ENCODE results near the gene IL31RA. TPM values are rescaled to one million over a fixed set of nuclear protein-coding genes. Genes with fewer than 3 reads are reported as not detected.

Gene IL31RA
- total RNA-seq, 2 experiments from 2014 or later, result not detected

GRCh38 chr5:55821731-55822512 is 29.2 kb upstream of the IL31RA start:
- Histone ChIP-seq H3K9me2 (ENCODE audit: insufficient read depth, low read length) (no peaks in the 10 kb centered on the region), H3K4me2 (ENCODE audit: low read length) (no peak overlapping the region), H3K4me3 (ENCODE audit: low read depth, low read length, poor library complexity, severe bottlenecking) (no peak overlapping the region), H3K9me3 (ENCODE audit: low read length) (no peaks in the 10 kb centered on the region), H4K20me1 (ENCODE audit: insufficient read depth, low read length) (no peaks in the 10 kb centered on the region), H2AFZ (ENCODE audit: low read length) (no peak overlapping the region), H3K27ac (ENCODE audit: low read depth, low read length, poor library complexity, severe bottlenecking) (no peak overlapping the region), H3K36me3 (ENCODE audit: insufficient read depth, low read length) (no peaks in the 10 kb centered on the region), H3K4me1 (ENCODE audit: insufficient read depth, low read length, poor library complexity, severe bottlenecking) (no peaks in the 10 kb centered on the region), H3K79me2 (ENCODE audit: insufficient read depth, low read depth, low read length) (no peaks in the 10 kb centered on the region)
- CTCF ChIA-PET (ENCODE audit: unreplicated experiment), result no interaction called here
- TF ChIP-seq EZH2phosphoT487 (IDR thresholded peaks at IDR 0.05; ENCODE audit: borderline replicate concordance, low read depth, low read length), result no peak
- TF ChIP-seq, protein P1, sequence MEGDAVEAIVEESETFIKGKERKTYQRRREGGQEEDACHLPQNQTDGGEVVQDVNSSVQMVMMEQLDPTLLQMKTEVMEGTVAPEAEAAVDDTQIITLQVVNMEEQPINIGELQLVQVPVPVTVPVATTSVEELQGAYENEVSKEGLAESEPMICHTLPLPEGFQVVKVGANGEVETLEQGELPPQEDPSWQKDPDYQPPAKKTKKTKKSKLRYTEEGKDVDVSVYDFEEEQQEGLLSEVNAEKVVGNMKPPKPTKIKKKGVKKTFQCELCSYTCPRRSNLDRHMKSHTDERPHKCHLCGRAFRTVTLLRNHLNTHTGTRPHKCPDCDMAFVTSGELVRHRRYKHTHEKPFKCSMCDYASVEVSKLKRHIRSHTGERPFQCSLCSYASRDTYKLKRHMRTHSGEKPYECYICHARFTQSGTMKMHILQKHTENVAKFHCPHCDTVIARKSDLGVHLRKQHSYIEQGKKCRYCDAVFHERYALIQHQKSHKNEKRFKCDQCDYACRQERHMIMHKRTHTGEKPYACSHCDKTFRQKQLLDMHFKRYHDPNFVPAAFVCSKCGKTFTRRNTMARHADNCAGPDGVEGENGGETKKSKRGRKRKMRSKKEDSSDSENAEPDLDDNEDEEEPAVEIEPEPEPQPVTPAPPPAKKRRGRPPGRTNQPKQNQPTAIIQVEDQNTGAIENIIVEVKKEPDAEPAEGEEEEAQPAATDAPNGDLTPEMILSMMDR (conservative IDR thresholded peaks at IDR 0.05; ENCODE audit: low read length), result no peak
- POLR2A ChIA-PET, result no interaction called here
- intact Hi-C loops (cut with micrococcal nuclease; ENCODE audit: unreplicated experiment), result no loop called here
- no TSS peak for BruUV-seq (replicated peaks)
- no peak for DNase-seq (ENCODE audit: low spot score)

- intact Hi-C loops (cut with micrococcal nuclease; ENCODE audit: unreplicated experiment), result no loop called here
- Histone ChIP-seq H3K4me2 (ENCODE audit: low read length) (no peak overlapping the region), H3K79me2 (ENCODE audit: insufficient read depth, low read depth, low read length) (no peaks in the 10 kb centered on the region), H3K36me3 (ENCODE audit: insufficient read depth, low read length) (no peaks in the 10 kb centered on the region), H3K4me1 (ENCODE audit: insufficient read depth, low read length, poor library complexity, severe bottlenecking) (no peaks in the 10 kb centered on the region), H3K9me3 (ENCODE audit: low read length) (no peaks in the 10 kb centered on the region), H3K27ac (ENCODE audit: low read depth, low read length, poor library complexity, severe bottlenecking) (no peak overlapping the region), H2AFZ (ENCODE audit: low read length) (no peak overlapping the region), H3K4me3 (ENCODE audit: low read depth, low read length, poor library complexity, severe bottlenecking) (no peak overlapping the region), H3K9me2 (ENCODE audit: insufficient read depth, low read length) (no peaks in the 10 kb centered on the region), H4K20me1 (ENCODE audit: insufficient read depth, low read length) (no peaks in the 10 kb centered on the region)
- no TSS peak for BruUV-seq (replicated peaks)
- ChIA-PET POLR2A (no interaction called here), CTCF (ENCODE audit: unreplicated experiment) (no interaction called here)
- TF ChIP-seq EZH2phosphoT487 (IDR thresholded peaks at IDR 0.05; ENCODE audit: borderline replicate concordance, low read depth, low read length), result no peak
- TF ChIP-seq, protein P1 (conservative IDR thresholded peaks at IDR 0.05; ENCODE audit: low read length), result no peak
- DNase-seq (ENCODE audit: low spot score), result no peak
Measured at GRCh38 chr5:55823151-55823796, 27.9 kb upstream of the IL31RA start.

GRCh38 chr5:55829956-55830355 is 21.2 kb upstream of the IL31RA start:
- no peaks in the 10 kb centered on the region for H3K36me3 ChIP-seq (ENCODE audit: insufficient read depth, low read length)
- no peak overlapping the region for H3K4me3 ChIP-seq (ENCODE audit: low read depth, low read length, poor library complexity, severe bottlenecking)
- BruUV-seq (replicated peaks), result no TSS peak
- no peaks in the 10 kb centered on the region for H3K79me2 ChIP-seq (ENCODE audit: insufficient read depth, low read depth, low read length)
- H2AFZ ChIP-seq (ENCODE audit: low read length), result no peak overlapping the region
- H3K9me3 ChIP-seq (ENCODE audit: low read length), result no peaks in the 10 kb centered on the region
- no peak for DNase-seq (ENCODE audit: low spot score)
- no peak overlapping the region for H3K4me2 ChIP-seq (ENCODE audit: low read length)
- TF ChIP-seq, protein P1 (conservative IDR thresholded peaks at IDR 0.05; ENCODE audit: low read length), result no peak
- no peak for TF ChIP-seq EZH2phosphoT487 (IDR thresholded peaks at IDR 0.05; ENCODE audit: borderline replicate concordance, low read depth, low read length)
- no peak overlapping the region for H3K27ac ChIP-seq (ENCODE audit: low read depth, low read length, poor library complexity, severe bottlenecking)
- CTCF ChIA-PET (ENCODE audit: unreplicated experiment), result no interaction called here
- no peaks in the 10 kb centered on the region for H4K20me1 ChIP-seq (ENCODE audit: insufficient read depth, low read length)
- POLR2A ChIA-PET, result interaction anchor here (0.7 kb wide), 2 partner anchors 180 to 376 kb away, joined by 3 read pairs; no protein-coding TSS in a partner anchor
- no peaks in the 10 kb centered on the region for H3K9me2 ChIP-seq (ENCODE audit: insufficient read depth, low read length)
- intact Hi-C loops (cut with micrococcal nuclease; ENCODE audit: unreplicated experiment), result no loop called here
- H3K4me1 ChIP-seq (ENCODE audit: insufficient read depth, low read length, poor library complexity, severe bottlenecking), result no peaks in the 10 kb centered on the region

Measured in OCI-LY7 (cell line).